Keratinocyte (primary cell): Measurements from ENCODE around the gene OTOGL.

ENCODE experiments used
- CTCF ChIP-seq, 3 experiments: IDR thresholded peaks in 1 of 3; conservative IDR thresholded peaks in 1 of 3; optimal IDR thresholded peaks in 1 of 3; 2 replicates in 2 of 3; 3 replicates in 1 of 3; pipeline versions ENCODE3 to v1.5.1; 2011; ENCODE audit warnings: low read length in 3 of 3, mild to moderate bottlenecking in 3 of 3, moderate library complexity in 2 of 3, control low read depth in 1 of 3, inconsistent platforms in 1 of 3; ENCODE audit not compliant: insufficient read depth in 2 of 3; ENCODE audit errors: extremely low read depth in 1 of 3
- EZH2 ChIP-seq: IDR thresholded peaks from one replicate; pipeline ENCODE4 v1.6.1; 2012; ENCODE audit warnings: inconsistent platforms, mild to moderate bottlenecking, low read length, moderate library complexity

GRCh38 chr12:80186727-80187217 lies 87.4 kb downstream of the OTOGL start:
- TF ChIP-seq CTCF (optimal IDR thresholded peaks at IDR 0.05 in 1 of 3, IDR thresholded peaks at IDR 0.05 in 1 of 3, conservative IDR thresholded peaks at IDR 0.05 in 1 of 3; ENCODE audit: extremely low read depth in 1 of 3, insufficient read depth in 2 of 3, low read length in 3 of 3) (peak; percentile 59 to 85 (median 62)), EZH2 (no peak)
